ENCODE measurements around the gene CSNK1D.

CSNK1D gene

GRCh38 chr17:82193520-82194220, 79.8 kb downstream of the CSNK1D start:
- no peak for TF ChIP-seq FOXP2 (optimal IDR thresholded peaks at IDR 0.05; ENCODE audit: borderline replicate concordance, extremely low read depth, extremely low read length, insufficient read depth)
- TF ChIP-seq REST (IDR thresholded peaks at IDR 0.05; ENCODE audit: insufficient read depth in 1 of 2, low read depth in 2 of 2, low read length in 2 of 2): no peak
- no peak for TF ChIP-seq POLR2AphosphoS5 (IDR thresholded peaks at IDR 0.05; ENCODE audit: low read depth, low read length)
- TF ChIP-seq SIN3A (IDR thresholded peaks at IDR 0.05; ENCODE audit: borderline replicate concordance, insufficient read depth, low read length): no peak
- no peak for TF ChIP-seq TAF1 (IDR thresholded peaks at IDR 0.05; ENCODE audit: borderline replicate concordance, insufficient read depth, low read length)

Measured in PFSK-1 (cell line).